ENCODE measurements around the gene BMP7. TPM values are rescaled to one million over a fixed set of nuclear protein-coding genes. Genes with fewer than 3 reads are reported as not detected.
A peak's percentile ranks its signal among the peaks of the same experiment; 100 is the strongest.

BMP7 gene
- total RNA-seq, 4 donors from 2014 or later = 34.0 to 113 (median 80.2) TPM

DNA sequence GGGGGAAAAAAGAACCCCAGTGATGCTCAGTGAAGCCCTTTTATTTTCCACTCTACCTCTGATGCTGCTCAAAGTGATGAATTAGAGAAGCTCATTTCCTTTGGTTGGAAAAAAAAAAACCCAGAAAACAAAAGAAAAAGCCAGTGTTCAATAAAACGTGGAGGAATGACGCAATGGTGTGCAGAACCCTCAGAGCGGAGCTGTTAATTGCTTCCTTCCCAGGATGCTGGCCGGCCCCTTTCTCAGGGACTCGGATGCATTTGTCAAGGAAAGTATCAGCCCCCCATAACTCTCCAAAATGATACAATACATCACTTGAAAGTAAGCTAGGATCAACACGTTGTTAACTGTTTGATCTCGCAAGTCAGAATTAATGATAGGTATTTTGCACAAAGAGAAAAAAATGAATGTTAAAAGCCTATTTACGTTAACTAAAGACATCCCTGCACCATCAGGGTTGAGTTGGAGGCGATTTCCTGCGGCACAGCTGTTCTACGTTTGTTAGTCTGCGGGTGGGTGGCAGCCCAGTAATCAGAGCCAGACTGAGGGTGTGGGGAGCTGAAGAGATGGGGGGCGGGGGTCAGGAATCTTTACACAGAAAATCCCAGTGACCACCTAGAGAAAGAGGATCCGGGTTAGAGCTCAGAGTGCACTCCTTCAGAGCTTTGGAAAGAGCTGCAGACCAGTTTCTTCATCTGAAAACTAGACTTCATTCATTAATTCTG, 132.4 kb downstream of the BMP7 start:
- Histone ChIP-seq H3K36me3 (no peaks in the 10 kb centered on the region), H3K27me3 (no peaks in the 10 kb centered on the region), H3K4me1 (peaks cover 3 to 6% of the 10 kb centered on the region in 2 donors), H3K27ac (no peak overlapping the region), H3K4me3 (replicated peaks in 1 of 3) (no peak overlapping the region), H3K9me3 (no peaks in the 10 kb centered on the region)
- TF ChIP-seq POLR2A (IDR thresholded peaks at IDR 0.05) = no peak
- TF ChIP-seq, protein P1, sequence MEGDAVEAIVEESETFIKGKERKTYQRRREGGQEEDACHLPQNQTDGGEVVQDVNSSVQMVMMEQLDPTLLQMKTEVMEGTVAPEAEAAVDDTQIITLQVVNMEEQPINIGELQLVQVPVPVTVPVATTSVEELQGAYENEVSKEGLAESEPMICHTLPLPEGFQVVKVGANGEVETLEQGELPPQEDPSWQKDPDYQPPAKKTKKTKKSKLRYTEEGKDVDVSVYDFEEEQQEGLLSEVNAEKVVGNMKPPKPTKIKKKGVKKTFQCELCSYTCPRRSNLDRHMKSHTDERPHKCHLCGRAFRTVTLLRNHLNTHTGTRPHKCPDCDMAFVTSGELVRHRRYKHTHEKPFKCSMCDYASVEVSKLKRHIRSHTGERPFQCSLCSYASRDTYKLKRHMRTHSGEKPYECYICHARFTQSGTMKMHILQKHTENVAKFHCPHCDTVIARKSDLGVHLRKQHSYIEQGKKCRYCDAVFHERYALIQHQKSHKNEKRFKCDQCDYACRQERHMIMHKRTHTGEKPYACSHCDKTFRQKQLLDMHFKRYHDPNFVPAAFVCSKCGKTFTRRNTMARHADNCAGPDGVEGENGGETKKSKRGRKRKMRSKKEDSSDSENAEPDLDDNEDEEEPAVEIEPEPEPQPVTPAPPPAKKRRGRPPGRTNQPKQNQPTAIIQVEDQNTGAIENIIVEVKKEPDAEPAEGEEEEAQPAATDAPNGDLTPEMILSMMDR (IDR thresholded peaks at IDR 0.05) = no peak
- 68 to 74% methylated on average over 14 of the region's 14 CpGs for WGBS, 2 donors
- intact Hi-C loops (cut with DNase I) = no loop called here
- no peak for DNase-seq

DNA sequence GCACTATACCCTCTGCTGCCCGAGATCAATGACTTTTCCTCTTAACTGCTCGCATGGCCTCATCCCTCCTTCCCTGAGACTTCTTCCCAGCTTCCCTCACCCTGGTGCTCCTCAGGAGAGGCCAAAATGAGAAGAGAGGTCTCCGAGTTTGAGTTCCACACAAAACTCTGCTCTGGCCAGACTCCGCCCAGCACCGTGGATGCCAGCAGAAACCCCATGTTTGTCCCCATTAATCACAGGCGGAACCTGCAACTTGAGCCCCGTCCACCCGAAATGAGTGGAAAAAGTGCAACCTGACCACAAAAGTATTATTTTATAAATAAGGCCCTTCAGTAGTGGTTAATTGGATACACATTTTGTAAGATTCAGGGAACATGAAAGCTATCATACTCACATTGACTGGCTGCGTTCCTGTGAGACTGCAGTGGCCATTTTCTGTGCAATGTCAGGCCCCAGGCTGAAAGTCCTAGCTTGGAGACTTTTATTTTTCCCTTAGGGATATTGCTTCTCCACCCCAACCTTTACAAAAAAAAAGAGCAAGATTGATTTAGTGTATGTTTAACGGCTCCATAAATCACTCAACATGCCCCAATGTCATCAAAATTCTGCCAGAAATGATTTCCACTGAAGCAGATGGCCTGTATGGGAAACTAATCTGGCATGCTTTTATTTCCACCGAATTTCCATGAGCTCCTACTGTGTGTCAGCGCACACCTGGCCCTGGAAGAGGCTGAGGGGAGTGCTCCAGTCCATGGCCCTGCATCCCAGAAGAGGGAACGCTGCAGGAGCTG, 134.6 kb downstream of the BMP7 start:
- Histone ChIP-seq H3K9me3 (no peaks in the 10 kb centered on the region), H3K27me3 (no peaks in the 10 kb centered on the region), H3K4me1 (peaks cover 6 to 9% of the 10 kb centered on the region in 2 donors), H3K36me3 (no peaks in the 10 kb centered on the region), H3K4me3 (replicated peaks in 1 of 3) (no peak overlapping the region), H3K27ac (no peak overlapping the region)
- DNase-seq = no peak
- intact Hi-C loops (cut with DNase I) = no loop called here
- TF ChIP-seq, protein P1 (IDR thresholded peaks at IDR 0.05) = no peak
- no peak for TF ChIP-seq POLR2A (IDR thresholded peaks at IDR 0.05)
- WGBS, 2 donors = 78 to 83% methylated on average over 13 of the region's 13 CpGs

DNA sequence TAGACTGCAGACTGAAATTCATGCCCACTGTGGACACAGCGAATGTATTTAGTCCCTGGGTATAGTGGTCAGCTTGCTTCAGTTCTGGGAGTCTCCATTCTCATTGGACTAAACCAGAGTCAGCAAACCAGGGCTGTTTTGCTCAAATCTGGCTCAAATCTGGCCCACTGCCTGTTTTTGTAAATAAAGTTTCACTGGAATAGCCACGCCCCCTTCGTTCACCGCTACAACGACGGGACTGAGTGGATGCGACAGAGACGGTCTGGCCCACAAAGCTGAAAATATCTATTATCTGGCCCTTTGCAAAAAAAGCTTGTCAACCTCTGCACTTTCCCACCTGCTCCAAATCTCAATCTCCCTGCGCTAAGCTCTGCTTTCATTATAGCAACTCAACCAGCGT, 135.4 kb downstream of the BMP7 start:
- intact Hi-C loops (cut with DNase I) = no loop called here
- Histone ChIP-seq H3K9me3 (no peaks in the 10 kb centered on the region), H3K4me3 (replicated peaks in 1 of 3) (no peak overlapping the region), H3K27me3 (no peaks in the 10 kb centered on the region), H3K36me3 (no peaks in the 10 kb centered on the region), H3K4me1 (peaks cover 6 to 9% of the 10 kb centered on the region in 2 donors), H3K27ac (no peak overlapping the region)
- no peak for DNase-seq
- 88 to 90% methylated on average over 10 of the region's 10 CpGs for WGBS, 2 donors
- TF ChIP-seq, protein P1 (IDR thresholded peaks at IDR 0.05) = no peak

DNA sequence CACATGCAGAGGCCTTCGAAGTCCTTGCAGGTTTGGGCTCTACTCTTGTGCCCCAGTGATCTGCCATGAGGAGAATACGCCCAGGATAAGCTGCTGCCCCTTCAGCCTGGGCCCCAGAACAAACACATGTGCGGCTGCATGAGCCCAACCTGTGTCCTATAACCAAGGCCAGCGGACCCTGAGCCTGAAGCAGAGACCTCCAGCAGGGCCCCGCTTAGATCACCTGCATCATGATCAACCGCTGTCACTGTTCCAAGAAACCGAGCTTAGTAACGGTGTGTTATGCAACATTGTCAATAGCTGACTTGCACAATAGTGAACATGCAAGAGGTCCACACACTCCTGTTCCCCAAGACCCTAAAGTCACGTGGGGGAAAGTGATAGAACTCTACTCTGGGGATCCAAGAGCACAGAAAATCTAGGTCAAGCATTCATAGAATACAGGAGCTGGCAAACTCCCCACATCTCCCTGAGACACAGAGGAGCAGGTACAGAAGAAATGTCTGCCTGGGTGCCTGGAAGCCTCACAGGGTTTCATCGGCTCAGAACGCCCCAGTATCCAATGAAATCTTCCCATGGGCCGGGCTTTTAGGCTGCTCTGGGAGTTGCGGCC, 136.2 kb downstream of the BMP7 start:
- Histone ChIP-seq H3K9me3 (no peaks in the 10 kb centered on the region), H3K4me1 (peaks cover 6 to 9% of the 10 kb centered on the region in 2 donors), H3K36me3 (no peaks in the 10 kb centered on the region), H3K27me3 (no peaks in the 10 kb centered on the region), H3K4me3 (replicated peaks in 1 of 3) (no peak overlapping the region), H3K27ac (no peak overlapping the region)
- no peak for TF ChIP-seq POLR2A (IDR thresholded peaks at IDR 0.05)
- TF ChIP-seq, protein P1 (IDR thresholded peaks at IDR 0.05) = no peak
- WGBS, 2 donors = 63 to 75% methylated on average over 13 of the region's 13 CpGs
- DNase-seq = peak; percentile 52 to 60
- intact Hi-C loops (cut with DNase I) = no loop called here

Data from thyroid gland (tissue), 4 donors.